ENCODE data around the gene CRISP2. TPM values are rescaled to one million over a fixed set of nuclear protein-coding genes. Genes with fewer than 3 reads are reported as not detected.

Gene CRISP2
- total RNA-seq, 1 donor from 2014 or later = not detected

- H3K36me3 ChIP-seq = peaks cover 4% of the 10 kb centered on the region
These were observed 7.0 kb upstream of the CRISP2 start for GRCh38 chr6:49720372-49720771.

GRCh38 chr6:49698478-49698877 lies 14.9 kb downstream of the CRISP2 start:
- H3K36me3 Mint-ChIP-seq = no peaks in the 10 kb centered on the region

More at GRCh38 chr6:49720372-49720771, 7.0 kb upstream of the CRISP2 start:
- peaks cover 4% of the 10 kb centered on the region for H3K9me3 ChIP-seq (ENCODE audit: low read depth)
- no peak overlapping the region for H3K27ac ChIP-seq
- TF ChIP-seq CTCF (IDR thresholded peaks at IDR 0.05) (no peak), EZH2 (IDR thresholded peaks at IDR 0.05) (no peak), EZH2phosphoT487 (IDR thresholded peaks at IDR 0.05) (no peak)
- no peak overlapping the region for H3K9ac ChIP-seq
- H3K4me3 ChIP-seq = no peak overlapping the region
- Mint-ChIP-seq H3K9me3 (peaks cover 14% of the 10 kb centered on the region), H3K27me3 (ENCODE audit: insufficient read depth, low read depth) (no peaks in the 10 kb centered on the region), H3K27ac (no peak overlapping the region), H3K36me3 (no peaks in the 10 kb centered on the region), H3K4me3 (no peak overlapping the region), H3K4me1 (no peaks in the 10 kb centered on the region)
- H3K27me3 ChIP-seq = no peaks in the 10 kb centered on the region
- DNase-seq (ENCODE audit: low spot score) = no peak
- no peaks in the 10 kb centered on the region for H3K79me2 ChIP-seq (ENCODE audit: low read depth)
- no peak overlapping the region for H2AFZ ChIP-seq (replicated peaks)
- no peak overlapping the region for H3K4me2 ChIP-seq
- no peaks in the 10 kb centered on the region for H3F3A ChIP-seq (ENCODE audit: low read depth)
- no peaks in the 10 kb centered on the region for H4K20me1 ChIP-seq (ENCODE audit: low read depth)
- H3K4me1 ChIP-seq = no peaks in the 10 kb centered on the region

GRCh38 chr6:49693512-49693911 lies 19.8 kb downstream of the CRISP2 start:
- TF ChIP-seq CTCF (IDR thresholded peaks at IDR 0.05) (no peak), EZH2 (IDR thresholded peaks at IDR 0.05) (no peak), EZH2phosphoT487 (IDR thresholded peaks at IDR 0.05) (no peak)
- no peaks in the 10 kb centered on the region for H3K36me3 ChIP-seq
- no peak for DNase-seq (ENCODE audit: low spot score)
- no peak overlapping the region for H2AFZ ChIP-seq (replicated peaks)
- Mint-ChIP-seq H3K4me1 (no peaks in the 10 kb centered on the region), H3K36me3 (no peaks in the 10 kb centered on the region), H3K27ac (no peak overlapping the region), H3K4me3 (no peak overlapping the region), H3K9me3 (peaks cover 14% of the 10 kb centered on the region), H3K27me3 (ENCODE audit: insufficient read depth, low read depth) (no peaks in the 10 kb centered on the region)
- no peaks in the 10 kb centered on the region for H3K9me3 ChIP-seq (ENCODE audit: low read depth)
- H3K4me3 ChIP-seq = no peak overlapping the region
- H4K20me1 ChIP-seq (ENCODE audit: low read depth) = no peaks in the 10 kb centered on the region
- H3K9ac ChIP-seq = no peak overlapping the region
- H3K27ac ChIP-seq = no peak overlapping the region
- H3F3A ChIP-seq (ENCODE audit: low read depth) = no peaks in the 10 kb centered on the region
- no peaks in the 10 kb centered on the region for H3K79me2 ChIP-seq (ENCODE audit: low read depth)
- H3K4me1 ChIP-seq = no peaks in the 10 kb centered on the region
- H3K4me2 ChIP-seq = no peak overlapping the region
- no peaks in the 10 kb centered on the region for H3K27me3 ChIP-seq

More at GRCh38 chr6:49698478-49698877, 14.9 kb downstream of the CRISP2 start:
- peak overlapping the region; percentile 42 for H2AFZ ChIP-seq (replicated peaks)
- no peak overlapping the region for H3K9ac ChIP-seq
- no peaks in the 10 kb centered on the region for H4K20me1 ChIP-seq (ENCODE audit: low read depth)
- no peak overlapping the region for H3K27ac ChIP-seq
- no peak overlapping the region for H3K4me3 ChIP-seq
- no peak overlapping the region for H3K4me2 ChIP-seq
- H3K36me3 ChIP-seq = no peaks in the 10 kb centered on the region
- H3K9me3 Mint-ChIP-seq = peaks cover 6% of the 10 kb centered on the region
- TF ChIP-seq EZH2phosphoT487 (IDR thresholded peaks at IDR 0.05) = no peak
- no peak for TF ChIP-seq CTCF (IDR thresholded peaks at IDR 0.05)
- TF ChIP-seq EZH2 (IDR thresholded peaks at IDR 0.05) = no peak
- no peak overlapping the region for H3K4me3 Mint-ChIP-seq
- no peak for DNase-seq (ENCODE audit: low spot score)
- H3K27me3 ChIP-seq = no peaks in the 10 kb centered on the region
- H3K27me3 Mint-ChIP-seq (ENCODE audit: insufficient read depth, low read depth) = no peaks in the 10 kb centered on the region
- no peaks in the 10 kb centered on the region for H3K4me1 ChIP-seq
- no peaks in the 10 kb centered on the region for H3K79me2 ChIP-seq (ENCODE audit: low read depth)
- no peaks in the 10 kb centered on the region for H3K4me1 Mint-ChIP-seq
- no peak overlapping the region for H3K27ac Mint-ChIP-seq
- peaks cover 4% of the 10 kb centered on the region for H3F3A ChIP-seq (ENCODE audit: low read depth)
- H3K9me3 ChIP-seq (ENCODE audit: low read depth) = no peaks in the 10 kb centered on the region

Data from neural progenitor cell (in vitro differentiated cells).